UCSD-AML1 (cell line): ENCODE measurements around the gene ZNF474.

Experiments used
- DNase-seq: peaks from one replicate; lab custom pipeline; 2025; ENCODE audit not compliant: unreplicated experiment; lab: John Stamatoyannopoulos, UW

The ZNF474 gene

GRCh38 chr5:122153230-122153629 lies 23.9 kb downstream of the ZNF474 start:
- DNase-seq: no peak

- DNase-seq: no peak
These were observed 24.4 kb downstream of the ZNF474 start for GRCh38 chr5:122153774-122154173.

- no peak for DNase-seq
These were observed 25.1 kb downstream of the ZNF474 start for GRCh38 chr5:122154491-122154890.

- DNase-seq: no peak
These were observed 25.6 kb downstream of the ZNF474 start for GRCh38 chr5:122154910-122155309.

GRCh38 chr5:122155546-122155945 lies 26.2 kb downstream of the ZNF474 start:
- DNase-seq: no peak

GRCh38 chr5:122156724-122157325 lies 27.5 kb downstream of the ZNF474 start:
- DNase-seq: no peak

- DNase-seq: no peak
These were observed 32.8 kb downstream of the ZNF474 start for GRCh38 chr5:122162100-122162638.

- DNase-seq: no peak
These were observed 34.0 kb downstream of the ZNF474 start for GRCh38 chr5:122163121-122164069.

- no peak for DNase-seq
These were observed 34.7 kb downstream of the ZNF474 start for GRCh38 chr5:122164070-122164435.

- no peak for DNase-seq
These were observed 35.6 kb downstream of the ZNF474 start for GRCh38 chr5:122164831-122165558.

- no peak for DNase-seq
These were observed 36.3 kb downstream of the ZNF474 start for GRCh38 chr5:122165559-122166078.

- DNase-seq: no peak
These were observed 40.2 kb downstream of the ZNF474 start for GRCh38 chr5:122169350-122170103.

- DNase-seq: no peak
These were observed 41.3 kb downstream of the ZNF474 start for GRCh38 chr5:122170620-122171019.

- no peak for DNase-seq
These were observed 42.9 kb downstream of the ZNF474 start for GRCh38 chr5:122172207-122172606.

- DNase-seq: no peak
These were observed 44.4 kb downstream of the ZNF474 start for GRCh38 chr5:122173474-122174415.

- DNase-seq: no peak
These were observed 45.7 kb downstream of the ZNF474 start for GRCh38 chr5:122175091-122175490.

GRCh38 chr5:122175852-122176251 lies 46.5 kb downstream of the ZNF474 start:
- no peak for DNase-seq

GRCh38 chr5:122177161-122177560 lies 47.8 kb downstream of the ZNF474 start:
- no peak for DNase-seq

GRCh38 chr5:122179701-122180100 lies 50.4 kb downstream of the ZNF474 start:
- no peak for DNase-seq
